ENCODE results near the gene CHST8.

The CHST8 gene

DNA sequence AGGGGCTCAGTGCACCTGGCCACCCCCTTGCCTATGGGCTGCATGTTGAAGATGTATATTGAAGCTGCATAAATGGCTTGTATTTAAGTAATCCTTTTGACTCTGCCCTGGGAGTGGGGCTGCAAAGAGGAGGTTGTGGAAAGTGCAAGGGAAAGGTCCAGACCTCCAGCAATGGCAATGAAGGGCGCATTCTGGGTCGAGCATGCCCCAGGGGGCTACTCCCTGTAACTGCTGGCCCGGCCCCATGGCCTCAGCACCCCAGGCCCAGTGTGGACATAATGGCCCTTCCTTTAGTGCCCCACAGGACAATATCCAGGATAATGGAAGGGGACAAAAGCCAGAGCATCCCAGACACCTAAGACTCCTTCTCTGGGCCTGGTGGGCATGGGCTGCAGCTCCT is 43.1 kb upstream of the CHST8 start:
- Histone ChIP-seq H3K36me3 (ENCODE audit: low read length) (no peaks in the 10 kb centered on the region), H3K4me2 (ENCODE audit: low read depth, low read length, poor library complexity, severe bottlenecking) (no peak overlapping the region), H3K27me3 (ENCODE audit: low read length) (no peaks in the 10 kb centered on the region; the same call in 1 of the 2 replicates), H3K4me3 (ENCODE audit: insufficient read depth, low read length, poor library complexity, severe bottlenecking) (no peak overlapping the region), H3K79me2 (ENCODE audit: insufficient read depth, low read length) (no peaks in the 10 kb centered on the region), H3F3A (ENCODE audit: insufficient read depth) (no peaks in the 10 kb centered on the region), H2AFZ (ENCODE audit: low read depth, low read length, severe bottlenecking) (no peak overlapping the region), H4K20me1 (ENCODE audit: low read depth, low read length) (no peaks in the 10 kb centered on the region), H3K9me2 (replicated peaks; ENCODE audit: insufficient read depth, low read length) (no peaks in the 10 kb centered on the region), H3K27ac (ENCODE audit: low read depth, low read length) (no peak overlapping the region), H3K9ac (ENCODE audit: low read length) (no peak overlapping the region), H3K9me3 (ENCODE audit: insufficient read depth, low read length) (peaks cover 16% of the 10 kb centered on the region; the same call in 1 of the 2 replicates)
- TF ChIP-seq, protein P1, sequence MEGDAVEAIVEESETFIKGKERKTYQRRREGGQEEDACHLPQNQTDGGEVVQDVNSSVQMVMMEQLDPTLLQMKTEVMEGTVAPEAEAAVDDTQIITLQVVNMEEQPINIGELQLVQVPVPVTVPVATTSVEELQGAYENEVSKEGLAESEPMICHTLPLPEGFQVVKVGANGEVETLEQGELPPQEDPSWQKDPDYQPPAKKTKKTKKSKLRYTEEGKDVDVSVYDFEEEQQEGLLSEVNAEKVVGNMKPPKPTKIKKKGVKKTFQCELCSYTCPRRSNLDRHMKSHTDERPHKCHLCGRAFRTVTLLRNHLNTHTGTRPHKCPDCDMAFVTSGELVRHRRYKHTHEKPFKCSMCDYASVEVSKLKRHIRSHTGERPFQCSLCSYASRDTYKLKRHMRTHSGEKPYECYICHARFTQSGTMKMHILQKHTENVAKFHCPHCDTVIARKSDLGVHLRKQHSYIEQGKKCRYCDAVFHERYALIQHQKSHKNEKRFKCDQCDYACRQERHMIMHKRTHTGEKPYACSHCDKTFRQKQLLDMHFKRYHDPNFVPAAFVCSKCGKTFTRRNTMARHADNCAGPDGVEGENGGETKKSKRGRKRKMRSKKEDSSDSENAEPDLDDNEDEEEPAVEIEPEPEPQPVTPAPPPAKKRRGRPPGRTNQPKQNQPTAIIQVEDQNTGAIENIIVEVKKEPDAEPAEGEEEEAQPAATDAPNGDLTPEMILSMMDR (IDR thresholded peaks at IDR 0.05; ENCODE audit: insufficient read depth, low read length, poor library complexity, severe bottlenecking), result no peak
- no peak for TF ChIP-seq EZH2phosphoT487 (conservative IDR thresholded peaks at IDR 0.05; ENCODE audit: low read length)

GRCh38 chr19:33580026-33580644 is 41.6 kb upstream of the CHST8 start:
- no peaks in the 10 kb centered on the region for H3K9me2 ChIP-seq (replicated peaks; ENCODE audit: insufficient read depth, low read length)
- TF ChIP-seq EZH2phosphoT487 (conservative IDR thresholded peaks at IDR 0.05; ENCODE audit: low read length), result no peak
- TF ChIP-seq, protein P1 (IDR thresholded peaks at IDR 0.05; ENCODE audit: insufficient read depth, low read length, poor library complexity, severe bottlenecking), result no peak
- H3K27ac ChIP-seq (ENCODE audit: low read depth, low read length), result no peak overlapping the region
- no peaks in the 10 kb centered on the region for H3F3A ChIP-seq (ENCODE audit: insufficient read depth)
- no peaks in the 10 kb centered on the region for H4K20me1 ChIP-seq (ENCODE audit: low read depth, low read length)
- no peak overlapping the region for H3K9ac ChIP-seq (ENCODE audit: low read length)
- H3K36me3 ChIP-seq (ENCODE audit: low read length), result no peaks in the 10 kb centered on the region
- no peak overlapping the region for H2AFZ ChIP-seq (ENCODE audit: low read depth, low read length, severe bottlenecking)
- no peak overlapping the region for H3K4me3 ChIP-seq (ENCODE audit: insufficient read depth, low read length, poor library complexity, severe bottlenecking)
- H3K4me2 ChIP-seq (ENCODE audit: low read depth, low read length, poor library complexity, severe bottlenecking), result no peak overlapping the region
- H3K79me2 ChIP-seq (ENCODE audit: insufficient read depth, low read length), result no peaks in the 10 kb centered on the region
- H3K27me3 ChIP-seq (ENCODE audit: low read length), result no peaks in the 10 kb centered on the region; the same call in 1 of the 2 replicates
- H3K9me3 ChIP-seq (ENCODE audit: insufficient read depth, low read length), result peaks cover 2% of the 10 kb centered on the region; the same call in 1 of the 2 replicates

DNA sequence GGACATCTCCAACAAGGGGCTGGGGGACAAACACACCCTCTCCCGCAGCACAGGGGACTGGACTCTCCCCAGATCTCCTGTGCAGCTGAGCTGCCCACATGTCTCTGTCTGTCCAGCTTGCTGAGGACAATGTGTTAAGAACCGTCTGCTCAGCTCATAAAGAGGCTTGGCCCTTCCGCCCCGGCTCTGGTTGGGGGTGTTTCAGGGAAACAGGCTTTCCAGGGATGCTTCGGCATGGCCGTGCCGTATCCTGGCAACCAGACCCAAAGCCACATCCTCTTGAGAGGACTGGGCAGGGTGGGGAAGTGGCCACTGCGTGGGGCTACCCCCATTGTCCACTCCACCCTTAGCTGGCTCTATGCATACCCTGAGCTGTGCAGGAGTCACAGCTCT is 41.1 kb upstream of the CHST8 start:
- H4K20me1 ChIP-seq (ENCODE audit: low read depth, low read length), result no peaks in the 10 kb centered on the region
- H2AFZ ChIP-seq (ENCODE audit: low read depth, low read length, severe bottlenecking), result no peak overlapping the region
- H3K27me3 ChIP-seq (ENCODE audit: low read length), result no peaks in the 10 kb centered on the region; the same call in 1 of the 2 replicates
- H3K27ac ChIP-seq (ENCODE audit: low read depth, low read length), result no peak overlapping the region
- H3K9ac ChIP-seq (ENCODE audit: low read length), result no peak overlapping the region
- H3F3A ChIP-seq (ENCODE audit: insufficient read depth), result no peaks in the 10 kb centered on the region
- no peaks in the 10 kb centered on the region for H3K36me3 ChIP-seq (ENCODE audit: low read length)
- no peak overlapping the region for H3K4me2 ChIP-seq (ENCODE audit: low read depth, low read length, poor library complexity, severe bottlenecking)
- no peaks in the 10 kb centered on the region for H3K9me3 ChIP-seq (ENCODE audit: insufficient read depth, low read length)
- H3K4me3 ChIP-seq (ENCODE audit: insufficient read depth, low read length, poor library complexity, severe bottlenecking), result no peak overlapping the region
- no peaks in the 10 kb centered on the region for H3K79me2 ChIP-seq (ENCODE audit: insufficient read depth, low read length)
- no peak for TF ChIP-seq EZH2phosphoT487 (conservative IDR thresholded peaks at IDR 0.05; ENCODE audit: low read length)
- TF ChIP-seq, protein P1 (IDR thresholded peaks at IDR 0.05; ENCODE audit: insufficient read depth, low read length, poor library complexity, severe bottlenecking), result no peak
- H3K9me2 ChIP-seq (replicated peaks; ENCODE audit: insufficient read depth, low read length), result no peaks in the 10 kb centered on the region
